GM19099 (cell line): Measurements from ENCODE around the gene SLC22A15.

Experiments
- POLR2A ChIP-seq: IDR thresholded peaks from 3 replicates; pipeline ENCODE4 v1.6.1; 2011; ENCODE audit warnings: low read depth; ENCODE audit not compliant: insufficient read length; ENCODE audit errors: extremely low read depth

SLC22A15 gene

DNA sequence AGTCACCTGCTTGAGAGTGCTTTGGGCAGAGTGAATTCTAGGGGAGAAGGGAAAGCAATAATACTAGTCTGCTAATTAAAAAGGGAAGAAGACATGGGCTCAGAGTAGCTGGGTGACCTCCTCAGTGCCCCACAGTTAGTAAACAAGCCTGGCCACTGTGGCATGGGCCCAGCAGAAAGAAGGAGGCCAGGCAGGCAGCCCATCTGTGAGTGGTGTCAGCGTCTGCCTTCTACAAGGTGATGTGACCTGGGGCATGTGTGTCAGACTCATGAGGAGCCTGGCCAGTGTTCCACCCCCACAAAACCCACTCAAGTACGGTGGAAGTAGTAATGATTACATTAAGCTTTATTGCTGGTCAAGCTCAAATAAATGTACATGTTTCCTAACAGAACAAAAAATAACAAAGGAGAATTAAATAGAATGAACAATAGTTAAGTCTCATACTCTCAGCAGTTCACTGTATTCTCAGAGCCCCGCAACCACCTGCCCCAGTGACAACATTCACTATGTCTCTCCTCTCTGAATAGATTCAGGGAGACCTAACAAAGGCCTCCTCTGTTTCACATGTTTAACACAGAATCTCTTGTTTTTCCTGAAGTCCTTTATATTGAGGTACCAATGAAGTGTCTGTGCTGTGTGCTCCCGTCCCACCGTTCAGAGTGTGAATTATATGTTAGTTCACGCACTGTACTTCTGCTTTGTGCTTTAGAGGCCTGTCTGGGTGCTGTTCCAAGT, 32.5 kb downstream of the SLC22A15 start:
- no peak for TF ChIP-seq POLR2A

- TF ChIP-seq POLR2A: no peak
Observed at GRCh38 chr1:116012716-116013115, 36.4 kb downstream of the SLC22A15 start.

DNA sequence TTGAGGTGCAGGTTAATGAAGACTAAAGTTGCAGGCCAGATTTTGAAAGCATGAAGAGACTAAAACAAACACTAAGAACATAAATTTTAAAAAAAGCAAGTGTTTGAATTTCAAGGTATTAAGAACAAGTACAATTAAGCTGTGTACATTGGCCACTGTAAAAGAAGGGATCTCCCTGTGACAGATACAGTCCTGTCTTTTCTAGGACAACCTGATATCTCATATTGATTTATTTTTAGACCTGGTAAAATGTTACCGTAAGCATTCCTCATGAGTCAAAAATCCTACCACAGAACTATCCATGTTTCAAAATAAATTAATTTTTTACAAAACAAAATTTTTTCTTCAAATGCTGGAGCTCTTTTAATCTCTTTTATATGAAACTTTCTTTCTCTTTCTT, 39.4 kb downstream of the SLC22A15 start:
- TF ChIP-seq POLR2A: no peak

DNA sequence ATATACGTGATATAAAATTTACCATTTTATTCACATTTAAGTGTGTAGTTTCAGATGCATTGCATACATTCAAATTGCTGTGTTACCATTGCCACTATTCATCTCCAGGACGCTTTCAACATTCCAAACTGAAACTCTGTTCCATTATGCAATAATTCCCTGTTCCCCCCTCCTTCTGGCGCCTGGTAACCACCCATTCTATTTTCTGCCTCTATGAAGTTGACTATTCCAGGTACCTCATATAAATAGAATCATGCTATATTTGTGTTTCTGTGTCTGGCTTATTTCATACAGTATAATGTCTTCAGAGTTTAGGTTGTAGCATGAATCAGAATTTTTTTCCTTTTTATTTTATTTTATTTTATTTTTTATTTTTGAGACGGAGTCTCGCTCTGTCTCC, 41.7 kb downstream of the SLC22A15 start:
- no peak for TF ChIP-seq POLR2A

GRCh38 chr1:116019653-116020253, 43.4 kb downstream of the SLC22A15 start:
- TF ChIP-seq POLR2A: no peak

DNA sequence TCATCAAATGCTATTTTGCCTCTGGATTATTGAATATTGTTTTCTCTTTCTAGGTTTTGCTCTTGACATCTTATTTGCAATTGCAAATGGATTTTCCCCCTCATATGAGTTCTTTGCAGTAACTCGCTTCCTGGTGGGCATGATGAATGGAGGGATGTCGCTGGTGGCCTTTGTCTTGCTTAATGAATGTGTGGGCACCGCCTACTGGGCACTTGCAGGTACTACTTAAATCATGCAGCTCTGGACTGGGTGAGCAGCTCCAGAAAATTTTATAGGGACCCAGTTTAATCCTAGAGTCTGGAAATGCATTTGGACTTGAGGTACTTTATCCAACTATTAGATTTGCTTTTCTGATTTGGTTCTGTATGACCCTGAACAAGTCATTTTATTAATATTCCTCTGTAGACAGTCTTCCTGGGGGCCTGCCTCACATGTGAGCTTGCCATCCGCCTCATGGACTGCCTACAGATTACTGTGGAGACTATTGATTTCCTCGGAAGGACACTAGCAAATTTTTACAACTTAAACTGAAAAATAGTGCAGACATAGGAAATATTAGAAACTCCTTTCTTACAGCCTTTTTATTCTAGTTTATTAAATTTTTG, 44.5 kb downstream of the SLC22A15 start:
- no peak for TF ChIP-seq POLR2A

GRCh38 chr1:116024626-116025025, 48.3 kb downstream of the SLC22A15 start:
- TF ChIP-seq POLR2A: no peak

DNA sequence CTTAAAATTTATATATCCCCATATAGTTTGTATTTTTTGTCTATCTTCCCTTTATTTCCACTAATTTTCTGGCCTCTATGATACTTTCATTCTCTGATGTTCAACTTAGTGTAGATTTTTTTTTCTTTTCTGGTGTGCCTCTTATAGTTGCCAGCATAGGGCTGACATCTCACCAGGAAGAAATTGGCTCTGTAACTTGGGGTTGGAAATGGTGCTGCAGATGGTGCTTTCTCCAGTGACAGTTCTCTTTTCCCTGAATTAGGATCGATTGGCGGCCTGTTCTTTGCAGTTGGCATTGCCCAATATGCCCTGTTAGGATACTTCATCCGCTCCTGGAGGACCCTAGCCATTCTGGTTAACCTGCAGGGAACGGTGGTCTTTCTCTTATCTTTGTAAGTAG, 50.3 kb downstream of the SLC22A15 start:
- TF ChIP-seq POLR2A: no peak

DNA sequence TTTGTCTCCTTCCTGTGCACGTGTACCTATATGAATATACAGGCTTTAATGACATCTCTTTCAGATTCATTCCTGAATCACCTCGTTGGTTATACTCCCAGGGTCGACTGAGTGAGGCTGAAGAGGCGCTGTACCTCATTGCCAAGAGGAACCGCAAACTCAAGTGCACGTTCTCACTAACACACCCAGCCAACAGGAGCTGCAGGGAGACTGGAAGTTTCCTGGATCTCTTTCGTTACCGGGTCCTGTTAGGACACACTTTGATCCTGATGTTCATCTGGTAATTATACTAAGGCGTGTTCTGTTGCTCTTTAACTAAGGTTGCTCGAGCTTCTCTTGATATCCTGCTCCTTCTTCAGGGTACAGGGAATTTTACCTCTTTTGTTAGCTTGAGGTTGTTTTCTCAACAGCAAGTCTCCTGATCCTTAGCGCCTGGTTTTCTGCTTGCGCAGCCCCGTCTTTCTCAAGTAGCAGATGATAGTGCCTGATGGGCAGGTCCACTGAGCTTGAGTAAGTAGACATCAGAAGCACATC, 55.1 kb downstream of the SLC22A15 start:
- TF ChIP-seq POLR2A: no peak

GRCh38 chr1:116033322-116033721, 57.0 kb downstream of the SLC22A15 start:
- no peak for TF ChIP-seq POLR2A

DNA sequence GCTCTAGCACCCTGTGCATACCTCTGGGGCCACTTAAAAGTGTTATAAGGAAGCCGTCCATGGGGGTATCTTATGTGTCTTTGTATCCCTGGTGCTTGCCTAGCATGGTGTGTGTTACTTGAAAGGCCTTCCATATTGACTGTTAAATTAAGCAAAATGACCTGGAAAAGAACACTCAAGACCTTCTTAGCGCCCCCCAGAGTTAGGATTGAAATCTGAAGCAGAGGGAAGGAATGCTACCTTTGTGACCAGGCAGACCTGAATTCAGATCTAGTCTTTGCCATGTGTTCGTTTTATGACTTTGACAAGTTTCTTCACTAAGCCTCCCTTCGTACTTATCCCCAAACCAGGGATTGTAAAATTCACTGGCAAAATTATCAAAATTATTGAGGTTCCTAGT, 59.9 kb downstream of the SLC22A15 start:
- TF ChIP-seq POLR2A: no peak

DNA sequence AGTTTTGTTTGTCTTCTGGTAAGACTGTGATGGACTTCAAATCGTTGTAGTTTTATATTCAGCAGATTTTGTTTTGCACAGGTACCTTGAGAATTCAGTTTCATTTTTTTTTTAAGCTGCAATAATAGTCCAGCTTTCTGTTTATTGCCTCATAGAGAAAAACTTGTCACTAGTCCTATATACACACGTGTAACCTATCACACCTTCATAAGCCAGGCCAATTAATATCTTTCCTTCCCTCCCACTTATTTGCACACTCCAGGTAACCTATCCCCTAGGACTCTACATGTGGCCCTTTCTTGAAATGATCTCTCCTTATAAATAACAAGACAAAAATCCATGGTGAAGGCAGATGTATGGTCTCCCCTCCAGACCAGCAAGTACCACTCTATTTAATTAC, 62.4 kb downstream of the SLC22A15 start:
- TF ChIP-seq POLR2A: no peak

- TF ChIP-seq POLR2A: no peak
Observed at GRCh38 chr1:116044071-116044470, 67.8 kb downstream of the SLC22A15 start.

- no peak for TF ChIP-seq POLR2A
Observed at GRCh38 chr1:116062201-116062600, 85.9 kb downstream of the SLC22A15 start.

DNA sequence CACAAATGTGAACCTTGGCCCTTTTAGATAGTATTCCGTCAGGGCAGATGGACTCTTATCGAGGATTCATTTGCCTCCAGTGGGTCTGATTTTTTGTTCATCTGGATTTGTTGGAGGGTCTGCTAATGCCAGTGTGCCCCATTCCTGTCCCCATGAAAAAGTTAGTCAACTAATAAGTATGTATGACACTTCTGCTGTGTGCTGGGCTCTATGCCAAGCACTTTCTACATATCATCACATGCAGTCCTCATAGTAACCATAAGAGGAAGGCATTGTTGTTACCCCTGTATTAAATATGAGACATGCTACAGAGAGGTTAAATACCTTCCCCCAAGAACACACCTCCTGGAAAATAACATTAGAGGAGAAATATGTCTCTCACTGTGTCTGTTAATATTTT, 88.3 kb downstream of the SLC22A15 start:
- no peak for TF ChIP-seq POLR2A
